Urothelium cell line (cell line): Measurements from ENCODE around the gene GINM1.

Experiments
- DNase-seq: peaks from one replicate; pipeline ENCODE4 v3.0.0; 2011; ENCODE audit warnings: low spot score, mixed read lengths
- FAIRE-seq: peaks from 2 replicates; lab custom pipeline; 2011; peaks lifted over from hg19 to GRCh38; lab: Jason Lieb, UNC

The GINM1 gene

GRCh38 chr6:149565527-149566409 is at the start of gene GINM1:
TSS of gene GINM1 (plus strand) at chr6:149566375. CDS start at chr6:149566415, 40 bp downstream.
- DNase-seq (peak; percentile 99), FAIRE-seq (no peak)

- DNase-seq (no peak), FAIRE-seq (no peak)
Observed at GRCh38 chr6:149529650-149530049, 36.5 kb upstream of the GINM1 start.

DNA sequence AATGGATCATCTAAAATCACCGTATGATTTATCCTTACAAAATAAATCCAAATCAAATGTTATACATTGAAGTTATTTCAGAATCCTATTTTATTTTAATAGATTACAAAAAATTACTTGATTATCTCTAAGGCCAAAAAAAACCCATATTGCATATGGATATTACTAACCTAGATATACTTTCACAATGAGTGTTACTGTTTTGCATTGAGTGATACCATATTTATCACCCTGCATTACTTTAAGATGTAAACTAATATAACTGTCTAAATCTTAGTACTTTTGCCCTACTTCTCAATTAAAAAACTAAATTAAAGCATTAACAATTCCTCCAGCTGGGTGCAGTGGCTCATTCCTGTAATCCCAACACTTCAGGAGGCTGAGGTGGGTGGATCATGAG is 31.4 kb upstream of the GINM1 start:
- FAIRE-seq = no peak

DNA sequence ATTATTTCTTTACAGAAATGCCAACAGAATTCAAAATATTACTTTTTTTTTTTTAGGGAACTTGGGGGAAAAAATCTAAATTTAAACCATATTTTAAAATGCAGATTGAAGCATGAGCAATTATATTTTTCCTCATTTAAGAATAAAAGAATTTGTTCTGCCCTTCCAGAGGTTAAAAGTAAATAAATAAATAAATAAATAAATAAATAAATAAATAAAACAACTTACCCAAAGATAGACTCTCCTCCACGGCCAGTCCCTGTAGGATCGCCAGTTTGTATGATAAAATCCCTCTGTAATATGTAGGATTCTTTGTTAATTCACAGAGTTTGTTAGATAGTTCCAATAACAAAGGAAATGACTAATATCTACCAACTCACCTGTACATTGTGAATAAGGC is 25.0 kb upstream of the GINM1 start:
- no peak for DNase-seq
- FAIRE-seq = no peak

More for the DNA sequence above, 31.4 kb upstream of the GINM1 start:
- no peak for DNase-seq

- FAIRE-seq (no peak), DNase-seq (no peak)
Observed at GRCh38 chr6:149544646-149545257, 21.4 kb upstream of the GINM1 start.

- no peak for FAIRE-seq
- DNase-seq = peak; percentile 20
Observed at GRCh38 chr6:149545258-149545753, 20.9 kb upstream of the GINM1 start.

DNA sequence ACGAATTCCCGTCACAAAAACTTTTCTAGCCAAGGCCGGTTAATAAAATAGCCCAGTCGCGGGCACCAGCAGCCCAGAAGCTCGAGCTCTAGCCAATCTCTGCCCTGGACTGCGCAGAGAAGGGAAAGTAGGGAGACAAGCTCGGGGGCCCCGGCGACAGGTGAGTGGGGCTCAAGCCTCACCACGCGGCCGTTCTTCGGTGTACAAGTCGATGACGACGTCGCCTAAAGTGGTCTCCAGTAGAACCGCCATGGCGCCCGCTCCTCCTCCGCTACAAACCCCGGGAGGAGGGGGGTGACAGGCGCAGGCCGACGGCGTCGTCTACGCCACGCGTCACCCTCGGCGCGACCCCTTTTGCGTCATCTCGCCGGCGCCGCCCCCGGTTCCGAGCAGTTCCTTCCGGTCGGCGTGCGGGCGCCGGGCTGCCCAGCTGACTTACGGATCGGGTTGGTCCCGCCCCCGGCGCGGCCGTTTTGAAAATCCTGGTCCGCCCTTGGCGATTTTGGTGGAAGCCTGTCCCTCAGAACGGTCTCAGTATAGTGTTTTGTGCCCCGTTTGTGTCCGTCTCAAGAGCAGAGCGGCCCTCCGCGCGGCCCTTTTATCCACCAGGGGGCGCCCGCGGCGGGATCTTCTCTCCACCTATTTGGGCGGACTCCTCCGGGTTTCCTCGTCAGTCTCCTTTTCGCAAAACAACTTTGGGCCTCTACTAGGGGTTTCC is 20.3 kb upstream of the GINM1 start, which contains the start of gene PPIL4:
PPIL4 (minus strand) TSS at position 290 of the 718 bp plus-strand sequence; CDS start at position 252, 38 bp downstream.
- FAIRE-seq (peak; percentile 76), DNase-seq (peak; percentile 94)

DNA sequence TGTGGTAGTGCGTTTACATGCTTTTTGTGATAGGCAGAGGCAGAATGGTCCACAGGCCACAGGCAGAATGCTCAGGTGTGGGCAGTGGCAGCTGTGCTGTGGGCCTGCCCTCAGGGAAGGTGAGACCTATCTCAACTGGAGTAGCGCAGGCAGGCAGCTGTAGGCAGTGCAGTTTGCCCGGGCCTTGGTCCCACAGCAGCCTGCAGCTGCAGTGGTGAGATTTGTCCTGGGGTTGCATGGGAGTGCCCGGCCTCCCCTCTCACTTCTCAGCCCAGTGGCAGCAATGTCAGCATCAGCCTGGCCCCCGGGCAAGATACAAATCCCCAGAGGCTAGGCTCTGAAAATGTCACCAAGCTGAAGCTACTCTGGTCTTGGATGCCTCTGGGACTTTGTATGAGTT is 14.3 kb upstream of the GINM1 start:
- FAIRE-seq = no peak

DNA sequence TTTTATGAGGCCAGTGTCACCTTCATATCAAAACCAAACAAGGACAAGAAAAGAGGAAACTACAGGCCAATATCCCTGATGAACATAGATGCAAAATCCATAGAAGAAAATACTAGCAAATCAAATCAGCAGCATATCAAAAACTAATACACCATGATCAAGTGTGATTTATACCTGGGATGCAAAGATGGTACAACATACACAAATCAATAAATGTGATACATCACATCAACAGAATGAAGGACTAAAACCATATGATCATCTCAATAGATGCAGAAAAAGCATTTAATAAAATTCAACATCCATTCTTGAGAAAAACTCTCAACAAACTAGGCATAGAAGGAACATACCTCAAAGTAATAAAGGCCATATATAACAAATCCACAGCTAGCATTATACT is 8.1 kb upstream of the GINM1 start:
- DNase-seq (no peak), FAIRE-seq (no peak)

More for the DNA sequence above, 14.3 kb upstream of the GINM1 start:
- no peak for DNase-seq

DNA sequence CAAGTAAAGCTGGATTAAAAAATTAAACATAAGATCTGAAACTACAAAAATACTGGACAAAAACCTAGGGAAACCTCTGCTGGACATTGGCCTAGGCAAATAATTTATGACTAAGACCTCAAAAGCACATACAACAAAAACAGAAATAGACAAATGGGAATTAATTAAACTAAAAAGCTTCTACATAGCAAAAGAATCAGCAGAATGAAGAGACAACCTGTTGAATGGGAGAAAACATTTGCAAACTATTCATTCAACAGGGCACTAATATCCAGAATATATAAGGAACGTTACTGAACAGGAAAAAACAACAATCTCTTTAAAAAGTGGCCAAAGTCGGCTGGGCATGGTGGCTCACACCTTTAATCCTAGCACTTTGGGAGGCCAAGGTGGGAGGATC is 6.8 kb upstream of the GINM1 start:
- FAIRE-seq (no peak), DNase-seq (no peak)

- peak; percentile 32 for DNase-seq
- FAIRE-seq = no peak
Observed at GRCh38 chr6:149560736-149561135, 5.4 kb upstream of the GINM1 start.

- DNase-seq (peak; percentile 36), FAIRE-seq (no peak)
Observed at GRCh38 chr6:149563203-149563927, 2.8 kb upstream of the GINM1 start.

- no peak for DNase-seq
- FAIRE-seq = no peak
Observed at GRCh38 chr6:149563928-149564325, 2.2 kb upstream of the GINM1 start.

- DNase-seq (peak; percentile 48), FAIRE-seq (no peak)
Observed at GRCh38 chr6:149566410-149567193, 427 bp downstream of the GINM1 start.

DNA sequence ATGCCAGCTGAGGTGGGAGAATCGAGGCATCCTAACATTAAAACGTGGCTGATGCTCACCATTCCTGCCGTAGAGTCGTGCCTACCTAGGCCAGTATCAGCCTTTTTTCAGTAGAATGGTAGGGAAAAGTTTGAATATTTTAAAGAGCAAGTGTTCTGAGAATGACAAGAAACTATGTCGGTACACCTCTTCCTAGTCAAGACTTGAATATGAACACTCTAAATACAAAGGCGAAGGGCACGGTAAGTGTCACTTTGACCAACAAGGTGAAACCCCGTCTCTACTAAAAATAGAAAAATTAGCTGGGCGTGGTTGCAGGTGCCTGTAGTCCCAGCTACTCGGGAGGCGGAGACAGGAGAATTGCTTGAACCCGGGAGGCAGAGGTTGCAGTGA is 1.0 kb downstream of the GINM1 start:
- no peak for FAIRE-seq
- DNase-seq = no peak

DNA sequence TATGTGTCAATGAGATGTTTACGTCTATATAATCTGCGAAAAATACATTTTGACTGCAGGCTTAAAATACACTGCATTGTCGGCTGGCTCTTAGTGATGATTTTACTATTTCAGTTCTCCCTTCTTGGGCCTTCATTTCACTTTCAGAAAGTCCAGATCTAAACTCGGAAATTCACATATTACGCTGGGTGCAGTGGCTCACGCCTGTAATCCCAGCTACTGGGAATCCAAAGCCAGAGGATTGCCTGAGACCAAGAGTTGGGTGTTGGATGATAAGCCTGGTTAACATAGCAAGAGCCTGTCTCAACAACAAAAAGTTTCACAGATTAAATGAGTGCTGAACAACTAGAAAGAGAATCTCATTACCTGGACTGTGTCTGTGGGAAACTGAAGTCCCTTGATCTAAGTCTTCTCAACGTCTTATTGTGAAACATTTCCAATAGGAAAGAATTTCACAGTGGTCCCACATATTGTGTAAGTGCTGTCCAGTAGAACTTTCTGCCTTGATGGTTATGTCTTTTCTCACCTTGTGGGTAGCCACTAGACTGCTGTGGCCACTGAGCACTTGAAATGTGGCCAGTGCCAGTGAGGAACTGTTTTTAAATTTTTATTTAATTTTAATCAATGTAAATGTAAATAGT is 1.9 kb downstream of the GINM1 start:
- no peak for FAIRE-seq
- DNase-seq = no peak

DNA sequence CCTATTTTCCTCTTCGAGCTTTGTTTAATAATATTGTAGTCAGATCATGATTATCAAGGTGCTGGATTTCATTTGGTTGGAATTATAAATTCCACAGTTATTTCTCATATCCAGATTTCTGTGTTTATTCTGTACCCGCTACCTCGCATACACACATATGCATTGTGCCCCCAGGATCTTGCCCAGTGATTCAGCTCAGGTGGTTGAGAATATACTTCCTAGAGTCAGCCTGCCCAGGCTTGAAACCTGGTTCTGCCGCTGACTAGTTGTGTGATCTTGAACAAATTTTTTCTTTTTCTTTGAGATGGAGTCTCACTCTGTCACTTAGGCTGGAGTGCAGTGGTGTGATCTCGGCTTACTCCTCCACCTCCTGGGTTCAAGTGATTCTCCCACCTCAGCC is 14.7 kb downstream of the GINM1 start:
- no peak for DNase-seq

GRCh38 chr6:149581349-149581748 is 15.2 kb downstream of the GINM1 start:
- no peak for FAIRE-seq
- no peak for DNase-seq

More for the DNA sequence above, 14.7 kb downstream of the GINM1 start:
- FAIRE-seq = no peak

GRCh38 chr6:149586149-149586548 is 20.0 kb downstream of the GINM1 start:
- no peak for FAIRE-seq
- DNase-seq = no peak
